Glomerular visceral epithelial cell (primary cell): ENCODE results near the gene CA9.

Experiments
- DNase-seq: peaks from one replicate; pipeline ENCODE4 v3.0.0-alpha.2; 2016; ENCODE audit errors: extremely low spot score

CA9 gene

DNA sequence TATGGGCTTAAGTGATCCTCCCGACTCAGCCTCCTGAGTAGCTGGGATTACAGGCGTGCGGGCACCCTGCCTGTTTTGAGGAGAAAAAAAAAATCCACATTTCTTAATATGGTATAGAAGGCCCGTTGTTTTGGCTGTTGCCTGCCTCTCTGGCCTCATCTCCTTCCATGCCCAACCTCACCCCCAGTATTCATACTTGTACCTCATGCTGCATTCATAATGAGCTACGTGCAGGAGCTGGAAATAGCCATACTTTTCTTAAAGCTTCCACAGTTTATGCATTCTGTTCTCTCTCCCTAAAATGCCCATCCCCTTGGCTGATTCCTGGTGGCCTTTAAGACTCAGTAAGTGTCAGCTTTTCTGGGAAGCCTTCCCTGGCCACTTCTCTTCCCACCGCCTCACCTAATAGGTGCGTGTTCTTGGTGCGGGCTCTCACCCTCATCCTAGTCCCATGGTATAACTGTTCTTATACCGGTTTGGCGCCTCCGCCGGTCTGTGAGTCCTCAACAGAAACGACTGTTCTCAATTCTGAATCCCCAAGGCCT is 18.1 kb downstream of the CA9 start:
- no peak for DNase-seq

DNA sequence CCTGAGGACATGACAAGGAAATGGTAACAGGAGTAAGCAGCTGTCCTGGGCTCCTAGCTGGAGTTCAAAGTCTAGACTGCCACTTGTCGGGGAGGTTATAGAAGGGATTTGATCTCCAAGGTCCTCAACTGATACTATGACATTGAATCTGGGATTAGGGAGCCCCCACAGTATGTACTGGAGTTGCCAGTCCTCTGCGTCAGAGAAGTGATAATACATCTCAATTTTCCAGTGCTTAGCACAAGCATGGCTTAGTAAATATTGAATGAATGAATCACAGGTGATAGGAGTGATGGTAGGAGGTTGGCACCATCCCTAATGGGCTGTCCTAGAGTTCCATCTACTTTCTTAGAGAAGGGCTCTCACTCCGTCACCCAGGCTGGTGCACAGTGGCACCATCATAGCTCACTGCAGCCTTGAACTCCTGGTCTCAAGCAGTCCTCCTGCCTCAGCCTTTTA is 22.2 kb downstream of the CA9 start:
- DNase-seq, result no peak

DNA sequence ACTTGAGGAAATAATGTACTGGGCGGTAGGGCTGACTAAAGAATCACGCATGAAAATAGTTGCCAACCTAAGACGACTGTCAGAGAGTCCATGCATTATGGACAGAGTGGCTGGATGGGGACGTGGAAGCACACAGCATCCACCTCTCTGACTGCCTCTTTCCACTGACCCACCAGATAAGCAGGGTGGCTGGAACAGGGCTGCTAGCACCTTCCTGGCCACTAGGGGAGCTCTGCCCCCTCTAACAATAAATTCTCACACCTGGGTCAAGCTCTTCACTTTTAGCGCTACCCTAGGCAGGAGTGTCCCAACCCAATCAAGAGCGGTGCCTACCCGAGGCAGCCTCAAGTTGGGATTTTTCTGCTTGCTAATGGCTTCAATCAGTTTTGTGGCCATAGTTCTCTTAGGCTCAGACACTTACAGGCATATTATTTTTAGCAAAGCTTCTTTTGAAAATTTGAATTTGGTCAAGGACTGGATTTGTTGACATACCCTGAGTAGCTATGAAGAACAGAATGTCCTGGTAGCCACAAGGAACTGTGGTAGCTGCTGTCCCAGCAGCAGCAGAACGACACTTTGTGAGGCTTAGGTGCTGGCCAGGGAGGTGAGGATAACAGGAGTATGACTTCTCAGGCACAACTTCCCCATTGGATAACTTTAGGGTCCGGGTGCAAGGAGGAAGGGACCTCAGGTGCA is 22.9 kb downstream of the CA9 start:
- DNase-seq, result peak; percentile 59

DNA sequence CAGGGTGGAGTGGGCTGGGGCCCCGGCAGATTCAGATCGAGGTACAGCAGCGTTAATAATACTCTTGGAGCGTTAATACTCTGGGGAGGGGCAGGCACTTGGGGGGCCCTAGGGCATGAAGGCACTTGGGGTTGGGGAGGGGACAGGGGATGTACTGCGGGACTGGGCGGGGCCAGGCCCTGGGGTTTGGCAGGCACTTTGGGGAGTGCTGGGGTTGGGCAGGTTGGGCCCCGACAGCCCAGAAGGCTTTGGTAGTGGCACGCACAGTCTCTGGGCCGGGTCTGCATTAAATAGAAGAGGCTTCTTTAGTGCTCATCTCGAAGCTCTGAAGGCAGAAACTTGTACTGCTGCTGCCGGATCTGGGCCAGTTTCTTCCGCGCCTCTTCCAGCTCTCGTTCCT is 23.8 kb downstream of the CA9 start:
- no peak for DNase-seq

DNA sequence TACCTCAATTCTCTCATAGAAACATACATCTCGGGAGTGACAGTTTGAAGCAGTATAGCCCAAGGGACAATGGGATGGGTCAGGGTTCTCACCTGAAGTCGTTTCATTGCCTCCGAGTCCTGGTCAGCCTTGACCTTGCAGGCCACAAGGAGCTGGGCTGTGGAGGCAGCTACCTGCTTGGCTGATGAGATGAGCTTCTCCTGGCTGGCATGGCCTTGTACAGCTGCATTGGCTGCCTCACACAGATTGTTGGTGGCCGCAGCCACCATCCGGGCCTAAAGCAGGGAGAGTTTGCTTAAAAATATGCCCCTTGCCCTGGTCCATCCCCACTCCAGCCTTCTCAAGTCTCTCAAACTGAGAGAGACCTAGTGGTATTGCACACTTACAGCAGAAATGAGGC is 24.5 kb downstream of the CA9 start:
- no peak for DNase-seq

DNA sequence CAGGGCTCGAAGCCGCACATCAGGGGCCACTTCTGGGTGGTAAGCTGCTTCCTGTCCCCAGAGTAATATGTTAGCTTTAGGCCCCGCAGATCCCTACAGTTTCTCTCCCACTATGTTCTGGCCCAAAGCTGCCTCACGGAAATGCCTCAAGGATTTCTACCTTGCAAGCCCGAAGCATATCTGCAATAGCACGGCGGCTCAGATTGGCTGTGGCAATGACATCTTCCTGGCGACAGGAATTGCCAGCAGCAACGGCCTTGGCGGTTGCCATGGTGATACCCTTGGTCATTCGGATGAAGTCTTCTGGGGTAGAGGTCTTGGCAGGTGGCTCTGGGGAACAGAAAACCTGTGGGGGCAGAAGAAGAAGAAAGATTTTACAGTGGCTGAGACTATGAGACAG is 26.3 kb downstream of the CA9 start:
- DNase-seq, result no peak

DNA sequence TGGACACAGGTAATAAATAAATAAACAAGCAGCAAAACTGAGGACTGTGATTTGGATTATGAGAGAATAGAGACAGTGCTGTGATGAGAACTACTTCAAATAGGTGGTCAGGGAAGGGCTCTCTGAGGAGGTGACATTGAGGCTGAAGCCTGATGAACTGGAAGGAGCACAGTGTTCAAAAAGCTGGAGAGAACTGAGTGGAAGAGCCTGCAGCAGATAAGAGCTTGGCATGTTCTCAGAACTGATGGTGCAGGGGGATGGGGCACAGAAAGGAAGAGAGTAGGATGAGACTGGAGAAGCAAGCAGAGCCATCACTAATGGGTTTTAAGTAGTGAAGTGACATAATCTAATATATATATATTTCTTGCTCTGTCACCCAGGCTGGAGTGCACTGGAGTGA is 27.2 kb downstream of the CA9 start:
- no peak for DNase-seq

DNA sequence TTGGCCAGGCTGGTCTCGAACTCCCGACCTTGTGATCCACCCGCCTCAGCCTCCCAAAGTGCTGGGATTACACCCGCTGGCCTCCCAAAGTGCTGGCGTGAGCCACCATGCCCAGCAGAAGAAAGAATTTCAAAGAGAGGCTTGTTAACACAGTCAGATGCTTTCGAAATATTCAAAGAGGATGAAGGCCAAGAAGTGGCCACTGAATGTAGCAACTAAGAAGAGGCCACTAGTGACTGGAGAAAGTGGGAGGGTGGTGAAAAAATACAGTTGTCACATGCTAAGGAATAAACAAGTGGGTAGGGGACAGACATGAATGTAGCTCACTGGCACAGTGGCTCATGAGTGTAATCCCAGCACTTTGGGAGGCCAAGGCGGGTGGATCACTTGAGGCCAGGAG is 29.0 kb downstream of the CA9 start:
- DNase-seq, result no peak

DNA sequence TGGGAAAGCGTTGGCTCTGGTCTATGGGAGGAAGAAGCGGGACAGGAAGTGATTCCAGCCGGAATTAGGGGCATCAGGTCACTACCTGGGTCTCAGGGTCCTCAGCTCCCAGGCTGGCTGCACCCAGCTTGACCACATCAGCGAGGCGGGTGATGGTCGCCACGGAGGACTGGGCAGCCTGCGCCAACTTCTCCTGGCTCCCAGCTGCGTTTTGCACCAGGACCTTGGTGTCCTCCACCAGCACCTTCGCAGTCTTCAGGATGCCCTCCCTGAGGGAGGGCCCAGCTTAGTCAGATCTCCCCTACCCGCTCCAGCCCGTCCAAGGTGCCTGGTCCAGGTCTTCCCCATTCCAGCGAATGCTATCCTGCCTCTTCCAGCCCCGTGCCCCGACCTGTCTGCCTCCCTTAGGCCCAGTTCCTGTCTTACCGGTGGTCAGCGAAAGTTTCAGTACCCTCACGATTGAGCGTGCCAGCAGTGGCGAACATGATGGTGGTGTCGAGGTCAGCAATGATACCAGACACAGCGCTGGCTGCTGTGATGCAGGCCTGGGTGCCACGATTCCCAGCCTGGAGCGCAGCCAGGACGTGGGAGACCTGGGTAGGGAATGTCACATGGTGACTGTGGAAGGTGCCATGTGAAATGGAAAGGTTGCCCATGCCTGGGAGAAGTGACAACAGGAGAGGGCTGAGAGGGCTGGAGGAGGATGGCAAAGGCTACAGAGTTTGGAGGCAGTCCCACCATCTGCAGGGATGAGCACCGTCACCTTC is 30.4 kb downstream of the CA9 start:
- DNase-seq, result no peak

DNA sequence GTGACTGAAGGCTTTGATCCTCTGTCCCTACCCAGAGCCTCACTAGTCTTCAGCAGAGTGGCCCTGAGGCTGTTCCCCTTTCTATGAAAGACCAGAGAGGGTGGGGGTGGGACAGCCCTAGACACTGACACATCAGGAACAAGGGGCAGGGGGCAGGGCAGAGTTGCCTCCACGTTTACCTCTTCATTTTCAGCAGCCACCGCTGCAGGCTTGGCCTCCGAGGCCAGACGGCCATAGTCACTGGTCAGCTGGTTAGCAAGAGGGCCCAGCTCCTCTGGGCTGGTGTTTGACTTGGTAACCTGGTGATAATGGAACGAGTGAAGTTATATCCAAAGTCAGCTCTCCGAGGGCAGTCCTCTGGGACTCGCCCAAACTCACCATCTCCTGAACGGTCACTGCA is 31.6 kb downstream of the CA9 start:
- no peak for DNase-seq

DNA sequence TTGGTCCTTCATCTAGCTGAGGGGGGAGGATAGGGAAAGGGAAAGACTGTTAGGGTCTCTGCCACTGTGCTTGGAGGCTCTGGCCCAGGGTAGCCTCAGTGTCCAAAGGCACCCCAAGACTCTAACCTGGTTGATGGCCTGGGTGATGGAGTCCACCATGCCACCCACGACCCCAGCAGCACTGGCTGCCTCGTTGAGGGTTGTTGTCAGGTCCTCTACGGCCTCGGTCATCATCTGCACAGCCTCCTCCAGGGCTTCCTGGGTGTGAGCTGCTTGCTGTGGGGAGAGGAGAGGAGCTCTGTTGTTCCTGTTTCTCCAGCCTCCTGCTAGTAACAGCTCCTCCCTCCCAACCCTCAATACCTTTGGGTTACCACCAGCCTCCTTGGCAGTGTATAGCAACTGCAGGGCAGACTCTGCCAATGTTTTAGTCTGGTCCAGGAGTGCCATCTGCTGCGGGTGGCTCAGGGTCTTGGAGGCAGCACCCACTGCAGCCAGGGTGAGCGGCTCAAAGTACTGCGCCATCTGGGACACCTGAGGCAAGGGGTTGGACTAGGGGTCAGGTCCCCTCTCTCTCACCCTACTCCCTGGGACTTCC is 32.2 kb downstream of the CA9 start:
- no peak for DNase-seq

DNA sequence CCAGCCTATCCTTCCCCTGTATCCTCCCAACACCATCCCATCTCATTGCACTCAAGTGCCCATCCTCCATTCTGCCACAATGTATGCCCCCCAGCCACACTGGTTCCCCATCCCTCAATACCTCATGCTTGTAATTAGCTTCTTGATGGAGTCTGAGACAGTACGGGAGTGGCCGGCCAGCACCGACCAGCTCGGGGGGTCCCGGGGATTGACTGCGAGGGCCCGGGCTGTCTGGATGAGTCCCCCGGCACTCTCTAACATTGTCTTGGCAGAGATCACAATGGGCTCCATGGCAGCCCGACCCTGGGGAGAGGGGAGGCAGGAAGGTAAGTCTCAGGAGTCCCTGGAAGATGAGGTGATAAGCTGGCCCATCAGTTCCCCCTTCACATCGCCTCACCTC is 33.2 kb downstream of the CA9 start:
- DNase-seq, result no peak

DNA sequence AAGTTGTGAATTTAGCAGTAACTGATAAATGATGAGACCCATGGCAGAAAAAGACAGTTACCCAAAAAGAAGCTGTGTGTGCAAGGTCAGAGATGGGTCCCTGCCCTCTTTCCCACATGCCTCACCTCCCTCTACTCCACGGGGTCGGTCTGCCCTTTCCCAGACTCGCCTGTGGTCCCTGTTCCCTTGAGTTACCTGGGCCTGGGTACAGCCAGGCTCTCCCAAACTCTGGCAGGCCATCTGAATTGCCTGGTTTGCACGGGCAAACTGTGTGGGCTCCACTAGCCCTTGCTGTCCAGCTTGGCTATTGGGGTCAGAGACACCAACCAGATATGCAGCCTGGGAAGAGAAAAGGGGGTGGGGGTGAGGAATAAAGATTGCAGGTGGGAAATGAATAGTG is 34.4 kb downstream of the CA9 start:
- no peak for DNase-seq

DNA sequence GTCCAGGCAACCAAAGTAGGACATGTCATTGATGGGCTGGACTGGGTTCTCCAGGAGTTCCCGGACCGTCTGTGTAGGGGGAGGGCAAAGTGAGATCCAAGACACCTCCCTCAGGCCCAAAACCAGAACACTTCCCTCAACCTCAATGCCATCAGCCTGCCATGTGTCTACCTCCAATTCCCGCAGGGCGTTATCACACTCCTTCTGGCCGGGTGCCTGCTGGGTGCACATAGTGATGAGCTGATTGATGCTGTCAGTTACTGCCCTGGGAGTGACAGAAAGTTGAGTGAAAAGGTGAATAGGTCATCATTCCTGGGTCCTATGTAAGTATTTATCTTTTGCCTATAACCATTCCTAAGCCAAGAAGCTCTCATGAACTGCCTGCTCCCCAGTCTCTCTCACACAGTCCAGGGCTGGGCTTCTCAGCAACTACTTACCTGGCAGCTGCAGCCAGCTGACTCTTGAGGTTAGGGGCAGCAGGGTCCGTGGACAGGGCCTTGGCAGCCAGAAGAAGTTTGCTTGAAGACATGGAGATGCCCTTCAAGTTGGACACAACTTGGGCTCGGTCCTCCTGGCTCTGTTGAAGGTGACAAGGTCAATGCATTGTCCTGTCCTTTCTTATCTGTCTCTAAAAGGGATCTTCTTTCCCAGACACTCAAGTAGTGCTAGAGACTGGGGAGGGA is 37.2 kb downstream of the CA9 start:
- no peak for DNase-seq

DNA sequence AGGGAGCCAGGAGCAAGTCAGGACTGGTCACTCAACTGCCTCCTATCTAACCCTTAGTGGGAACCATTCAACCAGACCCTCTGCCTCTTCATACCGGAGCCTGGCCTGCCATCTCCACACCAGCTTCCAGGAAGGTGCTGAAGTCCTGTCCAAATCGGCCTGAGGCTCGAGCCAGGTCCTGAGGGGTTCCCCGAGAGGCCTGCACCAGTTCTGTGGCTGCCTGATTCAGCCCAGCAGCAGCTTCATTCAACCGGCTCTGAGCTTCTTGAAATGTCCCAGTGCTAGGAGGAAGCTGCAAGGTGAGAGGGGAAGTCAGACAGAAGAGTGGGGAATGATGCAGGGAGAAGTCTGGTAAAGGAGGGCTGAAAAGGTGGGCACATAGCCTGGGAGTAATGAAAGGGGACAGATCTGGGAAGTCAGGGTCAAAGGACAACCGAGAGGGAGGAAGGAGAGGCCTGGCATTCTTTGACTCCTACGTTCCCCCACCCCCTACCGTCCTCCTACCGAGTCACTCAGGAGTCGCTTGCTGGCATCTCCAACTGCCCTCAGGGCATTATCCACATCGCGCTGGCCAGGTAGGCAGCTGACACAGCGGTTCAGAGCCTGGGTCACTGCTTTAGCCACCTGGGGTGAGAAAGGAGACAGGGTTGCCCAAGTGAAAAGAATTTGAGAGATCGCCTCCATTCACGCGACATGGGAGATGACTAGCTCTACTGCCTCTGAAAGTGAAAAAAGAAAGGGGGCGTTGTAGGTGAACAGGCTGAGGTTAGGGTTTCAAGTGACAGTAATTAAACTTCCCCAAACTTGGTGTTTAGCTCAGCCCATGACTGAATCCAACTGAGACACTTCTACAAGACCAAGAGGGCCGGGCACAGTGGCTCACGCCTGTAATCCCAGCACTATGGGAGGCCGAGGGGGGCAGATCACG is 38.0 kb downstream of the CA9 start:
- no peak for DNase-seq

DNA sequence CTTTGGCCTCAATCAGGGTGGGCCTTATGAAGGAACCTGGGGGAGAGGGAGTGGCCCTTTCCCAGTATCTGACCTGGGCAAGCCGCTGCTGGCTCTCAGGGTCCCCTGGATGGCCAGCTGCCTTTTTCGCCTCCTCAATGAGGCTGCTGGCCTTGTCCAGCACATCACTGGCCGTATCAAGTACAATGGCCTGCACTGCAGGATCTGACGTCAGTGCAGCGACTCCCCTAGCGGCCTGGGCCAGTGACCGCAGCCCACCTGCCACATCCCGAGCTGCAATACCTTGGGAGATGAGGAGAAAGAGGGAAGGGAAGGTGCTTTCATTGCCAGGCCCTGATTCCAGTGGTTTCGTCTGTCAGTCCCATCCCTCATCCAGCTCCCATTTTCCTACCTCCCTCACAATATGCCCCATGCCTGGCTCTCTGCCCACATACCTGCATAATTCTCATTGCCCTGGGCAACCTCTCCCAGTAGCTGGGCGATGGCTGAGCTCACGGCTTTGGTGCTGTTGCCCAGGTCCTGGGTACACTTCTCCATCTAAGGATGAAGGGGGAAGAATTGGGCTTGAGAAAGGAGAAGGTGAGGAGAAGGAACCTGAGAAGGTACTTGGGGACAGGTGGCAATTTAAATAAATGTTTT is 39.2 kb downstream of the CA9 start:
- DNase-seq, result no peak

DNA sequence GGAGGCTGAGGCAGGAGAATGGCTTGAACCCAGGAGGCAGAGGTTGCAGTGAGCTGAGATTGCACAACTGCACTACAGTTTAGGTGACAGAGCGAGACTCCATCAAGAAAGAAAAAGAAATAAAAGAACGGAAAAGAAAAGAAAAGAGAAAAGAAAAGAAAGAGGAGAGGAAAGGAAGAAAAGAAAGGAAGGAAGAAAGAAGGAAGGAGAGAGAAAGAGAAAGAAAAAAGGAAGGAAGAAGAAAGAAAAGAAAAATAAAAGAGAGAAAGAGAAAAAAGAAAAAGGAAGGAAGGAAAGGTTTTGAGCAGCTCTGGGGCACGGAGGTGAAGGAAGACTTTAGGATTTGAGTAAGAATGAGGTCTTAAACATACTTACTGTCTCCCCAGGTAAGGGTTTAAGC is 39.9 kb downstream of the CA9 start:
- DNase-seq, result no peak

DNA sequence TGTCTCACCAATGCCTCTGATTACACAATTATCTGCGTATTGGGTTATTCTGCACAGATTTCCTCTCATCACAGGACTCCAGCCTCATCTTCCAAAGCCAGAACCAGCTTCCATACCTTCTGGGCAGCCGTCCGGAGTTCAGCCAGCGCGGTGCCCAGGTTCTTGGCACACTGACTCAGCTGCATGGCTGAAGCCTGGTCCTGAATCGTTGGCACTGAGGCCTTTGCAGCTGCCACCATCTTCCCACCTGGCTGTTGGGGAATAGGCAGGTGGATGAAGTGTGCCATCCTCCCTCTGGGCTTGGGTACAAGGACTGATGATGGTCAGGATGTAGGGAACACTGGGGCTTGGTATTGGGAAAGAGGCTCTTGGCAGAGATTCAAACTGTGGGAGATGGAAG is 40.4 kb downstream of the CA9 start:
- DNase-seq, result no peak

DNA sequence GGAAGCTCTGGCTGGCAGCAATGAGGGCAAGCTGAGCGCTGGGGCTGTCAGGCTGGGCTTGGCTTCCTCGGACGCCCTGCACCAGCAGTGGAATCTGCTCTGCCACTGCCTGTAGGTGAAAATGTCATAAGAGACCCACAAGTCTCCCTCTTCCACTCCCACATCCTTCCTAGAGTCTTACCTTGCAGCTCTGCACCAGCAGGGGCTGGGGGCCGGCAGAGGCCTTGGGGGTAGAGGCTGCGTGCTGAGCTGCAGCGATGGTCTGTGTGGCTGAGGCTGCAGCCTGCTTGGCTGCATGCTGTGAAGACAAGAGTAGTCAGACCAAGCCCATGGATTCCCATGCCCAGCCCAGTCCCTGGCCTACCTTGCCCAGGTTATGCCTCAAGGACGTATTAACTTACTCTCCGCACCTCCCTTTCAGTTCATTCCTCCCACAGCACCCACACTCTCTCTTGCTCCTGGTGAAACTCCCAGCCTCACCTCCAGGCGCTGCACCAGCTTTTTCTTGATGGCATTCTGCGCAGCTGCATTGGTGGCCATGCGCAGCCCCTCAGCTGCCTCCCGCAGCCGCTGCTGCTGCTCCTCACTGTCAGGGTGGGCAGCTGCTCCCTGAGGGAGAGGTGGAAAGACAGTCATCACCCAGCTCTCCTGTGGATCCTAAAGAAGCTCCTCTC is 41.0 kb downstream of the CA9 start:
- DNase-seq, result no peak

DNA sequence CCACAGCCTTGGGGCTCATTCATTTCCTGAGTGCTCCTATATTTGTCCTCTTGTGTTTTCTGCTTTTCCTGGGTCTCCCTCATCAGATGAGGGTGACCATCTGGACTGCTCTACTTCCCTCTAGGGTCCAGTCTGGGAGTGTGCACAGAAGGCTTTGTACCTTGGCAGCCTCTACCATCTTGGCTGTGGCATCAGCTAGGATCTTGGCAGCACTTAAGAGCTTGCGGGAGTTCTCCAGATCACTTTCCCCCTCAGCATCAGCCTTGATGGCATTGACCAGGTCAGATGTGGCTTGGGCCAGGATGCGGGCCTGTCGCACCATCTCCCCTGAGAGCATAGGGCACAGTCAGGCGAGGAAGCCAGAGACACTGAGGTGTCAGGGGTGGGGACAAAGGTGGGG is 42.5 kb downstream of the CA9 start:
- no peak for DNase-seq
